Astrocyte of the hippocampus (primary cell): ENCODE results near the gene PLA2G15.
"Not testable (repeated sequence)": the region's sequence is repeated elsewhere in the genome, so short reads cannot be mapped to it uniquely, and the experiment has no call there.

ENCODE experiments used
- DNase-seq: peaks from one replicate; pipeline ENCODE4 v3.0.0; 2011; ENCODE audit warnings: low read depth, low spot score

The PLA2G15 gene

GRCh38 chr16:68279726-68280558 lies 34.8 kb downstream of the PLA2G15 start:
- DNase-seq, result no peak

GRCh38 chr16:68281368-68282063 lies 36.3 kb downstream of the PLA2G15 start:
- DNase-seq, result no peak

- DNase-seq, result no peak
Measured at GRCh38 chr16:68282064-68282452, 36.9 kb downstream of the PLA2G15 start.

DNA sequence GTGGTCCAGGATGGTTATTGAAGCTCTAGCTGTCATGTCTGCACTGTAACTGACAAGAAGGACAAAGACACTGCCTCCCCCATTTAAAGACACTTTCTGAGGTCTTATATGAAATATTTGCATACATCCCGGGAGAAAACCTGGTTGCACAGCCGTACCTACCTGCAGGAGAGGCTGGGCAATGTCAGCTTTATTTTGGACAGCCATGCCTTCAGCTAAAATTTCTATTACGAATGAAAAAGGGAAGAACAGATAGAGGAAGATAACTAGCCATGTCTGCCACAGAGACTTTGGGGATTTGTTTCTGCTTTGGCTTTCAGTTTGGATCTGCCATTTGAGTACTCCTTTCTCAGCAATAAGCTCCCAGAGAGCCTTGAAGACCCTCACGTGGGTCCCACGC lies 38.2 kb downstream of the PLA2G15 start:
- no peak for DNase-seq

GRCh38 chr16:68283801-68284598 lies 38.8 kb downstream of the PLA2G15 start:
- DNase-seq, result no peak

DNA sequence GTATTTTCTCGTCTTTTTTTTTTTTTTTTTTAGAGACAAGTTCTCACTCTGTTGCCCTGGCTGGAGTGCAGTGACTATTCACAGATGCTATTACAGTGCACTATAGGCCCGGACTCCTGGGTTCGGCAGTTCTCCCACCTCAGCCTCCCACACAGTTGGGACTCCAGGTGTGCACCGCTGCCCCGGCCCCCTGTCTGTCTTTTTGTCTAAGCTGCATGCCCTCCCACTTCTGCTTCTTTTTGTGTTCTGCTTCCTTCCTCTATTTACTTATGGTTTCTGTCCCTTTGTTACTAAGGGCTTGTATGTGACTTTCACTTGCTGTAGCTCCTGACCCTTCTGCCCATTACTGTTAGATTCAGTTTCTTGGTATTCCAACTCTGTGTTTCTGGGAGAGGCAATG lies 39.7 kb downstream of the PLA2G15 start:
- no peak for DNase-seq

GRCh38 chr16:68285683-68286082 lies 40.5 kb downstream of the PLA2G15 start:
- no peak for DNase-seq

DNA sequence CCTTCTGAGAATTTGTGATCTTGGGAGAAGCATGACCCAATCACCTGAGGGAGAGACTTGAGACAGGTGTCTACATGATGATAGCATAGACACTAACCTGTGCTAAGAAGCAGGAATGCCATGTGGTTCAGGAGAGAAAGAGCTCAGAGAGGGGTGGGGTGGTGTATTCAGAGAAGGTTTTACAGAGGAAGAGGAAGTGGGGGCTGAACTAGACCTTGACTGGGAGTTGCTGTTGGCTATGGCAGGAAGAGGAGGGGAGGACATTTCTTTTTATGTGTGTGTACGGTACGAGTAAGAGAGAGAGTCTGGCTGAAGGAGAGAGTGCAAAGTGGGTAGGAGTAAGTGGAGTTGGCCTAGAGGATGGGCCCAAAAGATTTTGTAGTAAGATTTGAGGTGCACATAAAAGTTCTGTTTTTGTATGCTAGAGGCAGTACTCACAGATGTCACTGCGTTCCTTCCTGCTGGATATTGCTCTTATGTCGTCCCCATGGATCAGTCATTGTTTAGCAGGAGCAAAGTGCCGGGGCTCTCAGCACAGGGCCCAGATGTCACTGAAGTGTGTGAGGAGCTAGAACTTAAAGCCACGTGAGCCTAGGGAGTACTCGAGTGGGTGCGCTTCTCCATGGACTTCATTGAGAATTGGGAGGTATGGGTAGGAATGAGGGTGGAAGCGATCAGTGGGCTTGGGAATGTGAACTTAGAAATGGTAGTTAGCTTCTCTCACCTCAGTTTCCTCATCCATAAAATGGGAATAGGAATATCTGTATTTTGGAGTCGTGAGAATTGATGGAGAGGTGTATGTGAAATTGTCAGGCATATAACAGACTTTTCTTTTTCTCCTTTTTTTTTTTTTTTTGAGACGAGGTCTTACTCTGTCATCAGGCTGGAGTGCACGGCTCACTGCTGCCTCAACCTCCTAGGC lies 41.2 kb downstream of the PLA2G15 start:
- DNase-seq, result no peak

DNA sequence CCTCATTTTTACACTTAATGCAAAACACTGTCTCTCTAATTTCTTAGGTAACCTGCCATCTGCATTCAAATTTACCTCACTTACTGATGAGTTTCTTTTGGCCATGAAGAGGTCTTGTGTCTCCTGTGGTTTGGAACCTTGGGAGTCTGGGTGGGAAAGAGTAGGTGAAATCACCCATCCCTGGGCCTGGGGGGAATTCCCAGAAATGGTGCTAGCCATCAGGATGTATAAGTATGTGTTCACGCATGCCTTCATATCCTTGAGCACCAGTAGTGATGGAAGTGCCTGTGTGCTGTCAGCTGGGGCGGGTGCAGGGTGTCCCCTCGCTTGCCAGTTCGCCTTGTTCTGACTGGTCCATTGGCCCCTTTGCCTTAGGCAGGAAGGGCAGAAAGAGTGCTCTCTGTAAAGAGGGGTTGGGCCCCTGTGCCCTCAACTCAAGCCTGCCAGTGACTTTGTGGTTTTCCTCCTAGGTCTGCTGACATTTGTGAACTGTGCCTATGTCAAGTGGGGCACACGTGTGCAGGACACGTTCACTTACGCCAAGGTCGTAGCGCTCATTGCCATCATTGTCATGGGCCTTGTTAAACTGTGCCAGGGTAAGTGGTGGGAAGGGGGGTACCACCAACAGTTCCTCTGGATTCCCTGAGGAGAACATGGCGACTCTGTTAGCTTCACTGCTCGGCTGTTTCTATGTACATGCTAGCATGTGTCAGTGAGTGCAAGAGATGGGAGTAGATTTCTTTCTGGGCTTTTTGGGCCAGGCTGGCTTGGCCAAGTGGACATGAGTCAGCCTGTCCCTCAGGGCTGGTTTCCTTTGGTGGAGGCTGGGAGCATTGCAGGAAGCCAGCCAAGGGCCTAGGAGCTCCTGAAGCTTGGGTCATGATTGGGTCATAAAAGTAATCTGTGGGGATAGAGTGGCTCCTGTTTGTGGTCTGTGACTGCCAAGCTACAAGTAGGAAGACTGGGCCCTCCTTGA lies 42.4 kb downstream of the PLA2G15 start:
- peak; percentile 69 for DNase-seq

- no peak for DNase-seq
Measured at GRCh38 chr16:68288252-68288650, 43.1 kb downstream of the PLA2G15 start.

- not testable (repeated sequence) for DNase-seq
Measured at GRCh38 chr16:68288796-68289195, 43.6 kb downstream of the PLA2G15 start.

- no peak for DNase-seq
Measured at GRCh38 chr16:68289202-68289601, 44.0 kb downstream of the PLA2G15 start.

GRCh38 chr16:68289621-68290329 lies 44.6 kb downstream of the PLA2G15 start:
- DNase-seq, result peak; percentile 40

GRCh38 chr16:68290450-68290849 lies 45.3 kb downstream of the PLA2G15 start:
- no peak for DNase-seq

DNA sequence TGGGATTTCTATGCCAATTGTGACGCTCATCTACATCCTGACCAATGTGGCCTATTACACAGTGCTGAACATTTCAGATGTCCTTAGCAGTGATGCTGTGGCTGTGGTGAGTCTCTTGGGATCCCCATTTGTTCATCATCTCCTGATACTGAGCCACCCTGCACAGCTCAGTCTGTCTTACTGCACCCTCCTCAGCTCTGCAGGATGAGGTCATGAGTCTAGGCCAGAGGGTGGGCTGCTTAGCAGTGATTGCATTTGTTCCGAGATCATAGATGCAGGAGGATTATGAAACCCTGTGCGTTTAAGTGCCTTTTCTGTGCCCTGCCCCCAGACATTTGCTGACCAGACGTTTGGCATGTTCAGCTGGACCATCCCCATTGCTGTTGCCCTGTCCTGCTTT lies 46.1 kb downstream of the PLA2G15 start:
- no peak for DNase-seq

- no peak for DNase-seq
Measured at GRCh38 chr16:68292425-68292824, 47.3 kb downstream of the PLA2G15 start.

- DNase-seq, result no peak
Measured at GRCh38 chr16:68296291-68296690, 51.1 kb downstream of the PLA2G15 start.

- no peak for DNase-seq
Measured at GRCh38 chr16:68296693-68297092, 51.5 kb downstream of the PLA2G15 start.

DNA sequence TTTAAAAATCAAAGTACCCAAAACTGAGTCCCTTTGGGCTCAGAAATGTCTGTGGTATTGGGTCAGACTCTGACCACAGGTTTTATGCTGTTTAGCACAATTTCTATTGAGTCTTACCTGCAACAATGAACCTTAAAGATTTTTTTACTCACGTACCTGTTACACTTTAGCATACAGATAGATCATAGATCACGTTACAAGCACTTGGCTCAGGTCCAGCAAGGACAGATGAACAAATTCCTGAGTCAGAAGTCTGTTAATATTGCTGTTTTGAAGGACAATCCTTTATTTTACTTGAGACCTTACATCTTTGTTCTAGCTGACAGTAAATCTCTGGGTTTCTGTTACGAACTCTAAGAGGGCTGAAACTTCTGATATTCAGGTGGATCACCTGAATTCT lies 52.7 kb downstream of the PLA2G15 start:
- DNase-seq, result no peak
